Neural cell (in vitro differentiated cells): ENCODE data around the gene GALNT1. TPM values are rescaled to one million over a fixed set of nuclear protein-coding genes. Genes with fewer than 3 reads are reported as not detected.

Source experiments
- H2AFZ ChIP-seq: fragments of 200-600, 300-800 bp; sonication (generic), shearing (Covaris generic); 2 replicates; pipeline ENCODE4 v1.6.0; 2014; ENCODE audit warnings: low read depth, mild to moderate bottlenecking, antibody characterized with exemption, low read length, moderate library complexity
- H3F3A ChIP-seq: fragments of 200-600 bp; shearing (Covaris generic); 2 replicates; pipeline ENCODE4 v1.6.1; 2016; ENCODE audit warnings: mild to moderate bottlenecking, moderate library complexity, mixed read lengths, antibody characterized with exemption, low read length; ENCODE audit not compliant: insufficient read depth, poor library complexity, severe bottlenecking
- H3K27ac ChIP-seq: fragments of 200-600, 300-800 bp; sonication (generic), shearing (Covaris generic); 2 replicates; pipeline ENCODE4 v1.5.1; 2014; ENCODE audit warnings: mild to moderate bottlenecking, low read length, moderate library complexity
- H3K27me3 ChIP-seq: fragments of 300-800, 200-600 bp; sonication (generic), shearing (Covaris generic); 2 replicates; pipeline ENCODE4 v1.6.0; 2014; ENCODE audit warnings: mild to moderate bottlenecking, low read depth, low read length, moderate library complexity; ENCODE audit not compliant: insufficient read depth
- H3K36me3 ChIP-seq: fragments of 300-800, 200-600 bp; sonication (generic), shearing (Covaris generic); 2 replicates; pipeline ENCODE4 v1.5.1; 2014; ENCODE audit warnings: mild to moderate bottlenecking, antibody characterized with exemption, low read length, moderate library complexity; ENCODE audit not compliant: insufficient read depth
- H3K4me2 ChIP-seq: fragments of 300-800, 200-600 bp; sonication (generic), shearing (Covaris generic); 2 replicates; pipeline ENCODE4 v1.6.0; 2014; ENCODE audit warnings: mild to moderate bottlenecking, low read length
- H3K4me3 ChIP-seq: fragments of 300-800, 200-600 bp; sonication (generic), shearing (Covaris generic); 2 replicates; pipeline ENCODE4 v1.5.1; 2014; ENCODE audit warnings: mild to moderate bottlenecking, low read length, moderate library complexity
- H3K79me2 ChIP-seq: fragments of 200-600 bp; shearing (Covaris generic); replicated peaks from 2 replicates; pipeline ENCODE4 v1.6.0; 2014; ENCODE audit warnings: mild to moderate bottlenecking, low read length, moderate library complexity; ENCODE audit not compliant: insufficient read depth
- H3K9ac ChIP-seq: fragments of 300-800, 200-600 bp; sonication (generic), shearing (Covaris generic); 2 replicates; pipeline ENCODE4 v1.6.1; 2016; ENCODE audit warnings: mild to moderate bottlenecking, low read length, mixed read lengths
- H3K9me2 ChIP-seq: fragments of 200-600 bp; shearing (Covaris generic); 2 replicates; pipeline ENCODE4 v1.6.1; 2016; ENCODE audit warnings: mild to moderate bottlenecking, low read length, mixed read lengths; ENCODE audit not compliant: insufficient read depth
- H3K9me3 ChIP-seq: fragments of 200-600, 300-800 bp; sonication (generic), shearing (Covaris generic); 2 replicates; pipeline ENCODE4 v1.6.1; 2016; ENCODE audit warnings: mild to moderate bottlenecking, mixed run types, low read length, moderate library complexity, mixed read lengths
- H4K20me1 ChIP-seq: fragments of 200-600 bp; shearing (Covaris generic); 2 replicates; pipeline ENCODE4 v1.6.1; 2016; ENCODE audit warnings: mild to moderate bottlenecking, mixed run types; ENCODE audit not compliant: insufficient read depth
- CTCF ChIP-seq: fragments of 450-650 bp; IDR thresholded peaks from 2 replicates; pipeline ENCODE4 v1.5.1; 2014; ENCODE audit warnings: antibody characterized with exemption, mild to moderate bottlenecking, moderate library complexity; ENCODE audit not compliant: poor library complexity, severe bottlenecking
- EP300 ChIP-seq: fragments of 450-650 bp; conservative IDR thresholded peaks from 2 replicates; pipeline ENCODE4 v1.6.1; 2014; ENCODE audit warnings: antibody characterized with exemption, mild to moderate bottlenecking, moderate library complexity; ENCODE audit not compliant: poor library complexity, severe bottlenecking
- EZH2 ChIP-seq: fragments of 200-600, 300-800 bp; shearing (Covaris generic), sonication (generic); IDR thresholded peaks from 2 replicates; pipeline ENCODE4 v1.6.1; 2014; ENCODE audit warnings: antibody characterized with exemption, low read length, borderline replicate concordance, mild to moderate bottlenecking; ENCODE audit not compliant: insufficient read depth, poor library complexity, severe bottlenecking
- MXI1 ChIP-seq: fragments of 450-650 bp; conservative IDR thresholded peaks from 2 replicates; pipeline ENCODE4 v1.6.1; 2014; ENCODE audit warnings: antibody characterized with exemption, mild to moderate bottlenecking; ENCODE audit not compliant: poor library complexity, severe bottlenecking
- POLR2AphosphoS5 ChIP-seq: IDR thresholded peaks from 2 replicates; pipeline ENCODE4 v1.6.1; 2012
- RAD21 ChIP-seq: fragments of 450-650 bp; conservative IDR thresholded peaks from 2 replicates; pipeline ENCODE4 v1.6.1; 2014; ENCODE audit warnings: antibody characterized with exemption, mild to moderate bottlenecking, moderate library complexity
- REST ChIP-seq: IDR thresholded peaks from 2 replicates; pipeline ENCODE4 v1.6.1; 2012; ENCODE audit warnings: borderline replicate concordance
- SMC3 ChIP-seq: fragments of 450-650 bp; conservative IDR thresholded peaks from 2 replicates; pipeline ENCODE4 v1.6.1; 2014; ENCODE audit warnings: antibody characterized with exemption, mild to moderate bottlenecking, moderate library complexity; ENCODE audit not compliant: poor library complexity
- TAF1 ChIP-seq: IDR thresholded peaks from 2 replicates; pipeline ENCODE4 v1.6.1; 2012; ENCODE audit warnings: low read depth
- polyA plus RNA-seq: library from polyadenylated mRNA; depleted of rRNA; stranded (reverse); fragments of >200 nt; gene quantifications from 2 replicates; pipeline ENCODE4 v1.2.3, GENCODE V29; 2014

GALNT1 gene
- polyA plus RNA-seq, 1 donor from 2014 or later, result 103 TPM

- H3K27me3 ChIP-seq, result no peaks in the 10 kb centered on the region
- H3K4me2 ChIP-seq, result no peak overlapping the region
- no peak overlapping the region for H3K4me3 ChIP-seq
- H3K9me3 ChIP-seq, result no peaks in the 10 kb centered on the region
- H4K20me1 ChIP-seq, result no peaks in the 10 kb centered on the region
- no peak for TF ChIP-seq MXI1
- TF ChIP-seq TAF1, result no peak
- no peak for TF ChIP-seq CTCF
- no peak for TF ChIP-seq REST
- TF ChIP-seq RAD21, result no peak
- no peak for TF ChIP-seq POLR2AphosphoS5
- TF ChIP-seq EP300, result no peak
- TF ChIP-seq EZH2, result no peak
- H3K9me2 ChIP-seq, result no peaks in the 10 kb centered on the region
- no peaks in the 10 kb centered on the region for H3F3A ChIP-seq
- peaks cover 93% of the 10 kb centered on the region for H3K79me2 ChIP-seq
- no peak overlapping the region for H3K9ac ChIP-seq
- H3K27ac ChIP-seq, result no peak overlapping the region
- no peaks in the 10 kb centered on the region for H3K36me3 ChIP-seq
- no peak overlapping the region for H2AFZ ChIP-seq
Measured at GRCh38 chr18:35603528-35603927, 22.0 kb downstream of the GALNT1 start.

- H3K27me3 ChIP-seq, result no peaks in the 10 kb centered on the region
- H3K27ac ChIP-seq, result no peak overlapping the region
- TF ChIP-seq CTCF, result no peak
- no peak for TF ChIP-seq RAD21
- no peak for TF ChIP-seq SMC3
- TF ChIP-seq MXI1, result no peak
- no peak for TF ChIP-seq REST
- TF ChIP-seq TAF1, result no peak
- TF ChIP-seq POLR2AphosphoS5, result no peak
- no peak for TF ChIP-seq EP300
- no peak for TF ChIP-seq EZH2
- H4K20me1 ChIP-seq, result no peaks in the 10 kb centered on the region
- no peak overlapping the region for H3K4me3 ChIP-seq
- H3K4me2 ChIP-seq, result no peak overlapping the region
- H3K9ac ChIP-seq, result no peak overlapping the region
- H3K9me3 ChIP-seq, result no peaks in the 10 kb centered on the region
- H3K9me2 ChIP-seq, result no peaks in the 10 kb centered on the region
- no peak overlapping the region for H2AFZ ChIP-seq
- H3F3A ChIP-seq, result no peaks in the 10 kb centered on the region
- no peaks in the 10 kb centered on the region for H3K36me3 ChIP-seq
- H3K79me2 ChIP-seq, result peaks cover 88% of the 10 kb centered on the region
Measured at GRCh38 chr18:35604369-35604768, 22.8 kb downstream of the GALNT1 start.
